HEK293 (cell line): ENCODE results near the gene WASF2.

ENCODE experiments used
- ELK4 ChIP-seq: IDR thresholded peaks from 2 replicates; pipeline ENCODE4 v1.6.1; 2011; ENCODE audit warnings: mild to moderate bottlenecking, low read depth, low read length, borderline replicate concordance
- GLI4 ChIP-seq: fragments of 450-650 bp; formaldehyde crosslinking; IDR thresholded peaks from 2 replicates; pipeline ENCODE4 v1.5.1; 2016; ENCODE audit warnings: missing biosample characterization, missing genetic modification characterization
- KLF17 ChIP-seq: fragments of 450-650 bp; formaldehyde crosslinking; IDR thresholded peaks from 2 replicates; pipeline ENCODE4 v1.5.1; 2016; ENCODE audit warnings: missing biosample characterization, missing genetic modification characterization
- KLF9 ChIP-seq: fragments of 450-650 bp; formaldehyde crosslinking; IDR thresholded peaks from 2 replicates; pipeline ENCODE4 v1.5.1; 2016; ENCODE audit warnings: missing biosample characterization, missing genetic modification characterization, low read depth
- MZF1 ChIP-seq: fragments of 450-650 bp; formaldehyde crosslinking; IDR thresholded peaks from 2 replicates; pipeline ENCODE4 v1.5.1; 2017; ENCODE audit warnings: missing biosample characterization, missing genetic modification characterization, borderline replicate concordance
- PBX3 ChIP-seq: sonication (generic); formaldehyde crosslinking; IDR thresholded peaks from 2 replicates; pipeline ENCODE4 v1.8.1; 2022; ENCODE audit warnings: mild to moderate bottlenecking, moderate library complexity, missing genetic modification reagents
- PRDM10 ChIP-seq: fragments of 450-650 bp; formaldehyde crosslinking; IDR thresholded peaks from 2 replicates; pipeline ENCODE4 v1.5.1; 2016; ENCODE audit warnings: missing biosample characterization, missing genetic modification characterization
- ZBTB21 ChIP-seq: fragments of 450-650 bp; formaldehyde crosslinking; IDR thresholded peaks from 2 replicates; pipeline ENCODE4 v1.5.1; 2017; ENCODE audit warnings: missing biosample characterization, missing genetic modification characterization
- ZBTB48 ChIP-seq: fragments of 450-650 bp; formaldehyde crosslinking; IDR thresholded peaks from 2 replicates; pipeline ENCODE4 v1.5.1; 2016; ENCODE audit warnings: missing biosample characterization, missing genetic modification characterization
- ZBTB8A ChIP-seq: fragments of 450-650 bp; formaldehyde crosslinking; IDR thresholded peaks from 2 replicates; pipeline ENCODE4 v1.5.1; 2016; ENCODE audit warnings: missing biosample characterization, missing genetic modification characterization
- ZFP3 ChIP-seq: fragments of 450-650 bp; formaldehyde crosslinking; IDR thresholded peaks from 2 replicates; pipeline ENCODE4 v1.5.1; 2016; ENCODE audit warnings: low read depth, missing biosample characterization, missing genetic modification characterization
- ZFP69B ChIP-seq: fragments of 450-650 bp; formaldehyde crosslinking; IDR thresholded peaks from 2 replicates; pipeline ENCODE4 v1.5.1; 2016; ENCODE audit warnings: missing biosample characterization, missing genetic modification characterization
- ZNF114 ChIP-seq: fragments of 450-650 bp; formaldehyde crosslinking; IDR thresholded peaks from 2 replicates; pipeline ENCODE4 v1.5.0; 2017; ENCODE audit warnings: missing biosample characterization, missing genetic modification characterization
- ZNF132 ChIP-seq: fragments of 450-650 bp; formaldehyde crosslinking; IDR thresholded peaks from 2 replicates; pipeline ENCODE4 v1.5.1; 2017; ENCODE audit warnings: missing biosample characterization, missing genetic modification characterization, borderline replicate concordance
- ZNF157 ChIP-seq: fragments of 450-650 bp; formaldehyde crosslinking; IDR thresholded peaks from 2 replicates; pipeline ENCODE4 v1.5.1; 2016; ENCODE audit warnings: missing biosample characterization, missing genetic modification characterization
- ZNF202 ChIP-seq: fragments of 450-650 bp; formaldehyde crosslinking; IDR thresholded peaks from 2 replicates; pipeline ENCODE4 v1.5.1; 2016; ENCODE audit warnings: missing biosample characterization, missing genetic modification characterization, borderline replicate concordance
- ZNF274 ChIP-seq, 2 experiments: fragments of 200-500 bp in 1 of 2; fragments of 450-650 bp in 1 of 2; sonication (Bioruptor generic) in 1 of 2; formaldehyde crosslinking in 1 of 2; IDR thresholded peaks; 2 replicates each; pipeline versions ENCODE4 v1.5.1 to v1.6.1; 2014 to 2016; ENCODE audit warnings: borderline replicate concordance in 1 of 2, inconsistent platforms in 1 of 2, low read length in 1 of 2, missing biosample characterization in 1 of 2, missing genetic modification characterization in 1 of 2
- ZNF366 ChIP-seq: fragments of 450-650 bp; formaldehyde crosslinking; conservative IDR thresholded peaks from 2 replicates; pipeline ENCODE4 v1.5.1; 2016; ENCODE audit warnings: missing biosample characterization, missing genetic modification characterization
- ZNF423 ChIP-seq: fragments of 450-650 bp; formaldehyde crosslinking; IDR thresholded peaks from 2 replicates; pipeline ENCODE4 v1.5.1; 2016; ENCODE audit warnings: missing biosample characterization, missing genetic modification characterization
- ZNF449 ChIP-seq: fragments of 450-650 bp; formaldehyde crosslinking; IDR thresholded peaks from 2 replicates; pipeline ENCODE4 v1.5.1; 2017; ENCODE audit warnings: missing biosample characterization, mild to moderate bottlenecking, missing genetic modification characterization, moderate library complexity
- ZNF529 ChIP-seq: fragments of 450-650 bp; formaldehyde crosslinking; IDR thresholded peaks from 2 replicates; pipeline ENCODE4 v1.5.1; 2017; ENCODE audit warnings: missing genetic modification characterization, missing biosample characterization; ENCODE audit not compliant: insufficient replicate concordance
- ZNF561 ChIP-seq: fragments of 450-650 bp; IDR thresholded peaks from 2 replicates; pipeline ENCODE4 v1.5.1; 2018; ENCODE audit warnings: missing biosample characterization, missing genetic modification characterization, borderline replicate concordance
- ZNF624 ChIP-seq: fragments of 450-650 bp; formaldehyde crosslinking; IDR thresholded peaks from 2 replicates; pipeline ENCODE4 v1.5.1; 2017; ENCODE audit warnings: missing biosample characterization, missing genetic modification characterization
- ZNF639 ChIP-seq: fragments of 450-650 bp; formaldehyde crosslinking; IDR thresholded peaks from 2 replicates; pipeline ENCODE4 v1.5.1; 2016; ENCODE audit warnings: missing biosample characterization, missing genetic modification characterization
- ZNF654 ChIP-seq: fragments of 450-650 bp; formaldehyde crosslinking; IDR thresholded peaks from 2 replicates; pipeline ENCODE4 v1.5.1; 2016; ENCODE audit warnings: low read depth, missing biosample characterization, missing genetic modification characterization
- ZNF707 ChIP-seq: fragments of 450-650 bp; formaldehyde crosslinking; IDR thresholded peaks from 2 replicates; pipeline ENCODE4 v1.5.1; 2016; ENCODE audit warnings: missing biosample characterization, missing genetic modification characterization
- ZNF843 ChIP-seq: fragments of 450-650 bp; formaldehyde crosslinking; IDR thresholded peaks from 2 replicates; pipeline ENCODE4 v1.5.1; 2016; ENCODE audit warnings: missing biosample characterization, missing genetic modification characterization
- ZSCAN16 ChIP-seq: fragments of 450-650 bp; formaldehyde crosslinking; IDR thresholded peaks from 2 replicates; pipeline ENCODE4 v1.5.1; 2016; ENCODE audit warnings: missing biosample characterization, missing genetic modification characterization
- ZXDB ChIP-seq: fragments of 450-650 bp; formaldehyde crosslinking; IDR thresholded peaks from 2 replicates; pipeline ENCODE4 v1.5.1; 2016; ENCODE audit warnings: missing biosample characterization, missing genetic modification characterization

Gene WASF2

GRCh38 chr1:27489973-27490741, at the start of gene WASF2 (continued):
- no peak for TF ChIP-seq ZNF529 (tag by site-specific recombination)
- TF ChIP-seq ZNF132 (tag by site-specific recombination), result no peak
- TF ChIP-seq ELK4, result no peak
- TF ChIP-seq ZFP69B, result peak; percentile 17
- TF ChIP-seq ZNF624, result no peak
- no peak for TF ChIP-seq ZNF202 (tag by site-specific recombination)
- no peak for TF ChIP-seq ZBTB21
- peak; percentile 92 for TF ChIP-seq KLF9 (tag by site-specific recombination)
- TF ChIP-seq PRDM10 (tag by site-specific recombination), result peak; percentile 100
- 0 out of 2 replicates have a peak, but pooled peaks have one; percentile 50 for TF ChIP-seq ZNF561
- no peak for TF ChIP-seq ZNF114
- TF ChIP-seq ZNF707 (tag by site-specific recombination), result no peak
- no peak for TF ChIP-seq MZF1 (tag by site-specific recombination)
- TF ChIP-seq ZNF654 (tag by site-specific recombination), result no peak
- no peak for TF ChIP-seq ZBTB48 (tag by site-specific recombination)
- TF ChIP-seq ZNF449 (tag by site-specific recombination), result peak; percentile 44; the same call in 1 of the 2 replicates
- TF ChIP-seq ZFP3, result no peak
- peak; percentile 90 for TF ChIP-seq ZXDB (tag by site-specific recombination)
- no peak for TF ChIP-seq ZNF157 (tag by site-specific recombination)
- peak; percentile 71 for TF ChIP-seq ZNF639 (tag by site-specific recombination)
- TF ChIP-seq ZNF366, result 0 out of 2 replicates have a peak, but pooled peaks have one; percentile 21
- TF ChIP-seq PBX3 (CRISPR knock-in tag), result peak; percentile 61; the same call in 1 of the 2 replicates
- no peak for TF ChIP-seq ZNF274 (IDR thresholded peaks at IDR 0.05; ENCODE audit: low read length)
- TF ChIP-seq ZNF274 (tag by site-specific recombination; IDR thresholded peaks at IDR 0.05; ENCODE audit: borderline replicate concordance), result no peak
- peak; percentile 31; the same call in 1 of the 2 replicates for TF ChIP-seq ZBTB8A (tag by site-specific recombination)
- no peak; the same call in 1 of the 2 replicates for TF ChIP-seq ZNF423 (tag by site-specific recombination)
- no peak for TF ChIP-seq ZSCAN16 (tag by site-specific recombination)
- peak; percentile 54; the same call in 1 of the 2 replicates for TF ChIP-seq KLF17
- TF ChIP-seq ZNF843 (tag by site-specific recombination), result no peak
- no peak for TF ChIP-seq GLI4 (tag by site-specific recombination)
